8988T (cell line): ENCODE data around the gene ANO6.
"Not testable (repeated sequence)": the region's sequence is repeated elsewhere in the genome, so short reads cannot be mapped to it uniquely, and the experiment has no call there.

Source experiments
- DNase-seq: peaks from one replicate; pipeline ENCODE4 v3.0.0; 2011

ANO6 gene

DNA sequence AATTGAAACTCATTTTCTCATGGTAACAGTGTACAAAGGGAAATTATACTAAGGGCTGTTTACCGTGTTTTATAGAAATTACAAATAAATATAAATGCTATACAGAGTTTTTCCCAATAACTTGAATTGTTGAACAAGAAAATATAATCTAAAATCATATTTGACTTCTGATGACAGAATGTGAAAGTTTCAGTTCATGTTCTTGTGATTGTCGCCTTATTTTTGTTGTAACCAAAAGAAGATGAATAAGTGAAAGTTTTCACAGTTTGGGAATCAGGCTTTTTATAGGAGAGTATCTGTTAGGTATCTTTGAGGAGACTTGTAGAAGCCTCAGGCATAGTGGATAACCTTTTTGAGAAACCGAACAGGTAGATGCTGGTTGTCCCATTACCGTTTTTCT, 28.1 kb downstream of the ANO6 start:
- DNase-seq, result no peak

- no peak for DNase-seq
Measured at GRCh38 chr12:45244561-45245343, 28.9 kb downstream of the ANO6 start.

- DNase-seq, result no peak
Measured at GRCh38 chr12:45246236-45246635, 30.3 kb downstream of the ANO6 start.

DNA sequence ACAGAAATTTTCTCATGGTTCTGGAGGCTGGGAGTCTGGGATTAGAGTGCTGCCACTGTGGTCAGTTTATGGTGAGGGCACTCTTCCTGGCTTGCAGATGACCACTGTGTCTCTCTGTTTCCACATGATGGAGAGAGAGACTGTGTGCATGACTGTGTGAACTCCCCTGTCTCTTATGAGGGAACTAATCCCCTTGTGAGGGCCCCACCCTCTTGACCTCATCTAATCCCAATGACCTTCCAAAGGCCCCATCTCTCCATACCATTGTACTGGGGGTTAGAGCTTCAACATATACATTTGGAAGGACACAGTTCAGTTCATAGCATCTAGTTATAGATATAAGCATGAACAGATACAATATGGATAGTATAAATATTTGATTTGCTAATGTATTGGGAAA, 31.7 kb downstream of the ANO6 start:
- no peak for DNase-seq

GRCh38 chr12:45248095-45248494, 32.2 kb downstream of the ANO6 start:
- no peak for DNase-seq

DNA sequence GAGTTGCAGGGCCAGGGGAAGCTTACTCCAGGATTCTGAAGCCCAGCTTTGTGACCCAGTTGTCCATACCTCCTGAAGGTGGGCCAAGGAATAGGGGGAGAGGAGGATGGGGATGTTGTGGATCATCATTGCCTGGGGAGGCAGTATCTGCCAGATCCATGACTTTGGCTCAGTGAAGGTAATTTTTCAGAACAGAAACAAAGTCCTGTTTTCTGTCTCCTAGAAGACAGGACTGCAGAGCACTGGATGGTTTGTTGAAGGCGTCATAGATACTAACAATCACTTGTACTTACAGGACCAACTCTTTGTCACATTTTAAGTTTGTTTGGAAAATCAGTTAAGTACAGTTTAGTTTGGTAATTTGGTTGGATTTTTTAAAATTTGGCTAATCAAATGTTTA, 38.4 kb downstream of the ANO6 start:
- DNase-seq, result no peak

DNA sequence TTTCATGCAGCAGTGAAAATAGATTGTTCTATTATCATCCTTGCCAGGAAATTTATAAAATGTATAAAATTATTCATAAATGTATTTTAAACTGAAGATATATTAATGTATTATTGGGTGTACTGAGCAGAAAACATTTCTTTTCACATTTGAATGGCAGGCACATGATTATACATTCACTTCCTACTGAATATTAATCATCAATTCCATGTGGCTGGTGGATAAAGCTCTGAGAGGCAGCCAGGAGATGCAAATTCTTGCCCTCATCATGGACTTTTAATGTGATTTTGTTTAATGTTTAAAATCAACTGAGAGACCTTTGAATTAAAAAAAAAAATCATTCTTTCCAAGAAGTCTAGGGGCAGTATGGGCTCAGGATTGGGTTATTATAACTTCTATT, 40.8 kb downstream of the ANO6 start:
- DNase-seq, result no peak

- no peak for DNase-seq
Measured at GRCh38 chr12:45257185-45257930, 41.5 kb downstream of the ANO6 start.

DNA sequence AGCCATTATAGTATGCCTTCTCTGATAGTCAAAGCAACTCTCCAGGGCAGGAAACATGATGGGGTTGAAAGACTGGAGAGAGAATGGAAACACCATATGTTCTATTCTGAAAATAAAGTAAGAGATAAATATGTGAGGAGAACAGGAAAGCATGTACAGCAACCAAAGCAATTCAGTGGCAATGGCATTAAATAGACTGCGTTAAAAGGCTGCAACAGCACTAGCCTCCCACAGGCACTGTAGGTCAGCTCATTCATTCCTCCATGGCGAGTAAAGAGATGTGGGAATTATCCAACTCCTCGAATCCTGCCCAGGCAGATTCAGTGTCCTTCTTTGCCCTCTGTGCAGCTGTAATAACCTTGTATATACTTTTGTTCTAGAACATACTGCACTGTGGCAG, 43.8 kb downstream of the ANO6 start:
- no peak for DNase-seq

GRCh38 chr12:45260104-45260815, 44.4 kb downstream of the ANO6 start:
- no peak for DNase-seq

DNA sequence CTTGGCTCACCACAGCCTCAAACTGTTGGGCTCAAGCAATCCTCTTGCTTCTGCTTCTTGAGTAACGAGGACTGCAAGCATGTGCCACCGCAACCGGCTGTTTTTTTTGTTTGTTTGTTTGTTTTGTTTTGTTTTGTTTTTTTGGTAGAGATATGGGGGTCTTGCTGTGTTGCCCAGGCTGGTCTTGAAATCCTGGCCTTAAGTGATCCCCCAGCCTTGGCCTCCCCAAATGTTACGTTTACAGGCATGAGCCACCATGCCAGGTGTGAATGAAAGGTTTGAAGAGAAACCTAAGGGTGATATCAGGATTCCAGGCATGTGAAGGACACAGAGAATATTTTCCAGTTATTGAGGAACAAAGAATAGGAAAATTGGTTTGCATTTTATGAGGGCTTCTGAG, 45.0 kb downstream of the ANO6 start:
- no peak for DNase-seq

GRCh38 chr12:45262185-45262584, 46.3 kb downstream of the ANO6 start:
- DNase-seq, result not testable (repeated sequence)

- DNase-seq, result no peak
Measured at GRCh38 chr12:45263587-45263986, 47.7 kb downstream of the ANO6 start.

DNA sequence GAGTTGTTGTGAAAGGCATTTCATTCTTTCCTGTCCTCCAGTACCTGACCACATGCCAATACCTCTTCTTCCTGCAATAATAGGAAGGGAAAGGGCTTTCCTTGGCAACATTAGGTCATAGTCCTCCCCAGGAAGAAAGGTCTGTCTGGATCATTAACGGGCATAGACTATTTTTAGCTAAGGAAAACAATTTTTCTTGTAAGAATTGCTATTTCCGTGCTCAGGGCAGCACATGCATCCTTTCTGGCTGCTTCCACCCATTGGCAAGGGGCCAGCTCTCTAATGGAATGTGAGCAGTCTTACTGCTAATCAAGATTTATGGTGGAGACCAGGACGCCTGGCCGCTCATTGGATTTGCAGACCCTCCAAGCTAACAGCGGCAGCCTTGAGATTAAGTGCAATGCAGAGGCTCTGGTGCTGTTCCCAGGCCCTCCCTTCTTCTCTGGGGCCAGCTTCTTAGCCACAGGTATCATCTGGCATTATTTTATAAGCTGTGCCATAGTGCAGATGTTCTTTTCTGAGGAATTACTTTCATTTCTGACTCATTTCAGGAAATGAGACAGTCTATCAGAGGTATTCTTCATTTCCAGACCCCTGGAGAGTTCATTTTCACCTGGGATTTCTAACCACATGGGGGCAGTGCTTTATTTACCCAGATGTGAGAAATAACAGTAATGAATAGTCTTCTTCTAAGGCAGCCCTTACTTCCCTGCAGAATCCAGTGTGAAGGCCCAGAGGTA, 52.9 kb downstream of the ANO6 start:
- peak; percentile 16 for DNase-seq

DNA sequence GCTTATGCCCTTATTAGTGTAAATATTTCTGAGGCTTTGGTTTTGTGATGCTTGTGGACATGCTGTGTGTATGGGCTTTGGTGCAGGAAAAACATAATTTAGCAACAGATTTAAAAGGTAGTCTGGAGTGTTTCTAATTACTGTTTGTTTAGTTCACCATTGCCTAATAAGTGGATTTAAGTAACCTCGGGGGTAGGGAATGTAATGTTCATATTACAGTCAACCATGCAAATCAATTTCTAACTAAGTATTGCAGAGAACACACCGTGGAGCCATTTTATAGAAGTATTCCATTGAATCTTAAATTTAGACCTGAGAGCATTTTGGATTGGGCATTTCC, 53.5 kb downstream of the ANO6 start:
- no peak for DNase-seq

- DNase-seq, result no peak
Measured at GRCh38 chr12:45270951-45271350, 55.1 kb downstream of the ANO6 start.

- peak; percentile 24 for DNase-seq
Measured at GRCh38 chr12:45273717-45274271, 57.9 kb downstream of the ANO6 start.

DNA sequence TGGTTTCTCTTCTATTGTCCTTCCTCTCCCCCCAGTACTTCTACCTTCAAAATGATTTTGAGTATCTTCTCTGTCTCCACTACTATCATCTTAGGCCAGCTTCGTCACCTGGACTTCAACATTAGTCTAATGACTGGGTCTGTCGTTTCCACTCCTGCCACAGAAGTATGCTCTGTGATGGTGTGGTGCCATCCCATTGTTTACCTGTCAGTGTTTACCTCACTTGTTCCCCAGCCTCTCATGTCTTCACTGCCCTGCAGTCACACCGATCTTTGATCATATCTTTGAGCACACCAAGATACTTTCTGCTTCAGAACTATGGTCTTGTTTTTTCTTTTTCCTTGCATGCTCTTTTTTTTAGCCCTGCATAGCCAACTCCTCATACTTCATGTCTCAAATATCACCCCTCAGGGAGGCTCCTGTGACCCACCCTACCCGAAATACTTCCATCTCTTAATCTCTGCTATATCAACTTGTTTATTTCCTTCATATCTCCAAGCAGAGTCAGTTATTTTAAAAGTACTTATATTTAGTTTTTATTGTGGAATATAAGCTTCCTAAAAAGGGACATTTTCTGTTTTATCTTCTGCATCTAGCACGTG, 60.4 kb downstream of the ANO6 start:
- DNase-seq, result no peak

DNA sequence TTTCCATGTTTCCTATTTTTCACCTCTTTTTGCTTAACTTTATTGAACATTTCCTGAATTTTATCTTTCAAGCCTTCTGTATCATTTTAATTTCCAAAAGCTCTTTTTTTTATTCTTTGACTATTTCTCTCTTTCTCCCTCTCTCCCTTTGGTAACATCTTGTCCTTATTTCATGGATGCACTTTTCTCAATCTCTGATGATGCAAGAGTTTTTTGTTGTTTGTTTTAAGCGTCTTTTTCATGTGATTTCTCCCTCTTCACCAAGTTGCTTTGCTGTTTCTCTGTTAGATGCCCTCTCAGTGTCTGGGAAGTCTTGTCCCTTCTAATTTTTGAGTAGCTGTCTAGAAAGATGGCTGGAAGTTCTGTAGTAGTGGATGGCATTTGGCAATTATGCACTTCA, 62.6 kb downstream of the ANO6 start:
- DNase-seq, result no peak

DNA sequence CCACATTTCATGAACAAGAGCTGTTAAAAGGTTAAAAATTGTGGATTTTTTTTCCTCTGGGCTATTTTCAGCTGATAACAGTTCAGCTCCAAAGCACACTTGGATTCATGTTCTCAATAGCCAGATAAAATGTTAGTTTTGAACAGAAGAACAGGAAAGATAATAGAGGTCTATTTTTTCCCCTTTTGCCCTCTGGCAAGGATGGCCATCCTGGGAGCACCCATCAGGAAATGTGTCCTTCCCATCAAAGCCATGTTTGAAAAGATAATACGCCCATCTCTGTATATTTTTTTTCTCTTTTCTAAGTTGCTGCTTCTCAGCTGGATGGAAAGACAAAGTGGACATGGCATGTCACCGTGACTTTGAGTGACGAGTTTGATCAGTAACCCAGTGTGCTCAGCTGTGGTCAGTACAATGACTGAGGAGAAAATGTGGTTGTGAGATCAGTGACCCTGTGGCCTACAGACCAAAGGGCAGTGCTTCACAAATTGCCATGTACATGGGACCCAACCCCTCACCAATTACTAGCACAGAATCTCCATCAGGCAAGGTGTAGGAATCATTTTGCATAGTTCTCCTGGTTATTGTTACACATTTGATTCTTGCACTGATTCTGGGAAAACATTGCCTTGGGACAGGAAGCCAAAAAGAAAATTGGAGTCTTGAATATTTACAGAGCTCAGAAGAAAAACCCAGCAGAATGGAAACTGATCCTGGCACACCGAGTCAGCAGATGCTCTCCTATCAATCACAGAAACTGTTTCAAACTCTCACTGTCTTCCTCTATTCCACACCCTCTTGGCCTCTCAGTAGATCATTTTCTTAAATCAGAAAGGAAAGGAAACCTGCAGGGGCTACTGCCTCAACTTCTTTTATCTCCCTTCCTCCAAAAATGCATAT, 64.3 kb downstream of the ANO6 start:
- no peak for DNase-seq

DNA sequence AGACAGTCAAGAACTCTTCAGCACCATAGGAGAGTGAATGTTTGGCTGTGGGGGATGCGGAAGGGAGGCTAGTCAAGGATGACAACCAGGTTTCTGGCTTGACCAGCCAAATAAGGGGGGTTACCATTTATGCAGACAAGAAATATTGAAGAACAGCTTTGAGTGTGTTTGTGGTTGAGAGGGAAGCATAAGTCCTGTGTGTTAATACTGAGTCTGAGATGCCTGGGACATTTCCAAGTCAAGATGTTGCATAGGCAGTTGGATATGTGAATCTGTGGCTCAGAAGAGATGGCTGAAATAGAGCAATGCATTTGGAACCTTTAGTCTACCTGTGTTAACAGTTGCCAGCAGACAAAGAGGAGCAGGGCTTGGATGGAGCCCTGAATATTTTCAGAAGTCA, 66.1 kb downstream of the ANO6 start:
- no peak for DNase-seq
